Measurements from ENCODE around the gene SPP1.
A peak's percentile ranks its signal among the peaks of the same experiment; 100 is the strongest.
"Not testable (repeated sequence)": the region's sequence is repeated elsewhere in the genome, so short reads cannot be mapped to it uniquely, and the experiment has no call there.

SPP1 gene

DNA sequence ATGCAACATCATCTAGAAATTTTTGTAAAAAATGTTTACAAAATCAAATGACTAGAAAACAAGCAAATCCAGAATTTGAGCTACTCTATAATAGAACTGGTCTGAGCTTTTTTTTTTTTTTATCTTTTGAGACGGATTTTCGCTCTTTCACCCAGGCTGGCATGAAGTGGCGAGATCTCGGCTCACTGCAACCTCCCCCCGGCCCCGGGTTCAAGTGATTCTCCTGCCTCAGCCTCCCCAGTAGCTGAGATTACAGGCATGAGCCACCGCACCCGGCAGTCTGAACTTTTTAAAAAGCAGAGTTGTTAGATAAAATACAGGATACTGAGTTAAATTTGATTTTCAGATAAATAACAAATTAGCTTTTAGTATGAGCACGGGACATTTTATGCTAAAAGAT is 11.0 kb downstream of the SPP1 start:
- no peak for DNase-seq (ENCODE audit: low read depth)

DNA sequence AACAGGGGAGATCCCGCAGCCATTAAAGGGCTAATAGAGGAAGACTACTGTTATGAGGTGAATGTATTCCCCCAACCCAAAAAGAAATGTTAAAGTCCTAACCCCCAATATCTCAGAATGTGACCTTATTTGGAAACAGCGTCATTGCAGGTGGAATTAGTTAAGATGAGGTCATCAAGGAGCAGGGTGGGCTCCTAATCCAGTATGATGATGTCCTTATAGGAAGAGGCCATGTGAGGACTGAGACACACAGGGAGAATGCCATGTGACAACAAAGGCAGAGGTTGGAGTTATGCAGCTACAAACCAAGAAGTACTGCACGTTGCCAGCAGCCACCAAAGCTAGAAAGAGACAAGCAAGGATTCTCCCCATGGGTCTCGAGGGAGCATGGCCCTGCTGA is 14.3 kb downstream of the SPP1 start:
- no peak for DNase-seq (ENCODE audit: low read depth)

DNA sequence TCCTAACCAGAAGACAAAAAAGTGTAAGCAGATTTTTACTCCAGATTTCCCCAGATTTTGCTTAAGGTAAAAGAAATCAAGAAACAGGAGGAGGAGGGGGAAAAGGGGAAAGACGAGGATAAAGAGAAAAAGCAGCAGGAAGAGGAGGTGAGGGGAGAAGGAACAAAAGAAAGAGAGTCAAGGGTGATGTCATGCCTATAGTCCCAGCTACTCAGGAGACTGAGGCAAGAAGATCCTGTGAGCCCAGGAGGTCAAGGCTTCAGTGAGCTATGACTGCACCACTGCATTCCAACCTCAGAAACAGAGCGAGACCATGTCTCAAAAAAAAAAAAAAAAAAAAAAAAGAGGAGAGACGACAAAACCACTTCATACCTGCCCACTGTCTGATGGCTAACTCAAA is 19.9 kb downstream of the SPP1 start:
- DNase-seq (ENCODE audit: low read depth) = no peak

DNA sequence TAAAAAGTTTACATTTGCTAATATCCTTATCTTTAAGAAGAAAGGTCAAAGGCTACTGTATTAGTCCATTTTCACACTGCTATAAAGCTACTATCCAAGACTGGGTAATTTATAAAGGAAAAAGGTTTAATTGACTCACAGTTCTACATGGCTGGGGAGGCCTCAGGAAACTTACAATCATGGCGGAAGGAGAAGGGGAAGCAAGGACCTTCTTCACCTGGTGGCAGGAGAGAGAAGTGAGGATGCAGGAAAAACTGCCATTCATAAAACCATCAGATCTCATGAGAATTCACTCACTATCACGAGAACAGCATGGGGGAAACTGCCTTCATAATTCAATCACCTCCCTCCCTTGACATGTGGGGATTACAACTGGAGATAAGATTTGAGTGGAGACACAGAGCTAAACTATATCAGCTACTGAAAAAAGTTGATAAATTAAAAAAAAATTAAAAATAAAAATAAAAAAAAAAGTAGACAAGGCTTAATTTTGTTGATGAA is 23.7 kb downstream of the SPP1 start:
- not testable (repeated sequence) for DNase-seq (ENCODE audit: low read depth)

DNA sequence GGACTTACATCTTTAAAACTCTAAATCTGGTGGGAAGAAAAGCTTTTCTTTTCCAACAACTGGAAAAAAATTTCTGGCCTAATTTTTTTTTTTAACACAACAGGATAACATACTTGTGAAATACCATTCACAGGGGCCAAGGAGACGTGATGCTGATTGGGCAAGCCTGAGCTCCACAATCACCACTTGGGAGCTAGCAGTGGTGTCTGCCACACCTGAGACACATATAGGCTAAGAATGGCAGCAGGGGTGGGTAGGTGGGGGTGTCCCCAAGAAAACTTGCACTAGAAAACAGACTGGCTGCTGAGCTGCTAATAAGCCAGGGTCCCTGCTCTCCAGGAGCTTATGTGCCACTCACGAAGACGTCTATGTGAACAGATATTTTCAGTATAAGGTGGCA is 26.4 kb downstream of the SPP1 start:
- DNase-seq (ENCODE audit: low read depth) = no peak

DNA sequence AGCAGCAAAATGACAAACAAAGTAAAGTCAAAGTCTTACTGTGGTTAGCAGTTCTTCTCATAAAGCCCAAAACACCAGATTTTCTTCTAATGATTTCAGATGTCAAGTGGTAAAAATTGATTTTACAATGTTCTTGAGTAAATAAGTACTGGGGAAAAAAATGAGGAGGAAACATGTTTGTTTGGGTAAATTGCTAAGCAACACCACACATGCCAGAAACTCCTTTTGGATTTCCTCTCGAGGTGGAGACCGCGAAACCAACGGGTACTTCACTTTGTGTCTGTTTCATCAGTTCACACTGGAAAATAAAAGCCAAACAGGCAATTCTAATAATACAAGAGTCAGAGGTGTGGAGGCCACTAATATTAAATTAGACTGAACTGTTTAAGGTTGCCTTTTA is 27.3 kb downstream of the SPP1 start:
- DNase-seq (ENCODE audit: low read depth) = no peak

DNA sequence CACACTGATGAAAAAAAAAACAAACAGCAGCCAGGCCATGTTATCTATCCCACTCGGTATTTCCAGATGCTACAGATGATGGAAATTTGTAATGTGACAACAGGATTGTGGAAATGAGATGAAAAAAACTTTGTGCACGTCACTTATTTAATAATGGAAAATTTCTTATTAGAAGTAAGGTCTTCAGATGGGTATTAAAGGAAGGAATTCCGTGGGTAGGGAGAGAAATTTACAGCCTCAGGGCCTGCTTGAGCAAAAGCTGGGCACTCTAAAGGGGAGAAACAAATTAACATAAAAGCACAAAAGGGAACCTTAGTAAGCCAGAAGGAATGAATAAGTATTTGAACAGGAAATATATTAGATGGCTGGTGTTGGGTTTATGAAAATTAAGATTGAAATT is 27.7 kb downstream of the SPP1 start:
- no peak for DNase-seq (ENCODE audit: low read depth)

DNA sequence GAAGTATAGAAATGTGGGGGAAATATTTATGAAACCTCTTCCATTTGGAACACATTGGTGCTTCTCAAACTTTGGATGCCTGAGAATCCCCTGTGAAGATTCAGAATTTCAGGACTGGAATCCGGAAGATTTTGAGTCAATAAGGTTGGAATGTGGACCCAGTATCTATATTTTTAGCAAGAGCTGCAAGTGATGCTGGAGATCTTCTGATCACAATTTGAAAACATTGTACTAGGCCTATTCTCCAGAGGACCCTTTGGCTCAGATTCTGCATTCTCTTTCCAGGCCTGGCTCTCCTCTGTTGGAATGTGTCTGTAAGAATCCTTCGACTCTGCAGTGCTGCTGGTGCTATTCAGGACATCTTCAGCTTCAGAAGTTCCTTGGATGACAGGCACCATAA is 29.6 kb downstream of the SPP1 start:
- no peak for DNase-seq (ENCODE audit: low read depth)

DNA sequence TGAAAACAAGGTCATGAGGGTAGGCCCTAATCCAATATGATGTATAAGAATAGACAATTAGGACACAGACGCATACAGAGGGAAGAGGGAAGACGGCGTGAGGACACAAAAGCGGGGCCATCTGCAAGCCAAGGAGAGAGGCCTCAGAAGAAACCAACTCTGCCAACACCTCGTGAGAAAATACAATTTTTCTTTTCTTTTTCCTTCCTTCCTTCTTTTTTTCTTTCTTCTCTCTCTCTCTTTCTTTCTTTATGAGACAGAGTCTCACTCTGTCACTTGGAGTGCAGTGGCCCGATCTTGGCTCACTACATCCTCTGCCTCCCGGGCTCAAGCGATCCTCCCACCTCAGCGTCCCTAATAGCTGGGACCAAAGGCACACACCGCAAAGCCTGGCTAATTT is 30.4 kb downstream of the SPP1 start:
- no peak for DNase-seq (ENCODE audit: low read depth)

DNA sequence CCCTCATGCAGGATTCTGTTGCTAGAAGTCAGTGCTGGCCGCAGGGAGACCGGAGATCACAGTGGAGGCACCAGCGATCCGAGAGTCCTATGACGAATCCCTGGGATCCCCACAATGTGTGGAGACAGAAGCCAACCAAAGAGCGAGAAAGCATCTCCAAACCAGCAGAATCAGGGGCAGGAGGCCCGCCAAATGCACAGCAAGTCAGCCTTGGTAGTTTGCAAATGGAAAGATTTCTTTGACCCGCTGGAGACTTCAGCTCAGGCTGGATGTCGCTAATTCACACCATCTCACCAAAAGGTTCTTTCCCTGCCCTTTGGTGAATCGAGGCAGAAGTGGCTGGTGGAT is 31.4 kb downstream of the SPP1 start:
- no peak for DNase-seq (ENCODE audit: low read depth)

DNA sequence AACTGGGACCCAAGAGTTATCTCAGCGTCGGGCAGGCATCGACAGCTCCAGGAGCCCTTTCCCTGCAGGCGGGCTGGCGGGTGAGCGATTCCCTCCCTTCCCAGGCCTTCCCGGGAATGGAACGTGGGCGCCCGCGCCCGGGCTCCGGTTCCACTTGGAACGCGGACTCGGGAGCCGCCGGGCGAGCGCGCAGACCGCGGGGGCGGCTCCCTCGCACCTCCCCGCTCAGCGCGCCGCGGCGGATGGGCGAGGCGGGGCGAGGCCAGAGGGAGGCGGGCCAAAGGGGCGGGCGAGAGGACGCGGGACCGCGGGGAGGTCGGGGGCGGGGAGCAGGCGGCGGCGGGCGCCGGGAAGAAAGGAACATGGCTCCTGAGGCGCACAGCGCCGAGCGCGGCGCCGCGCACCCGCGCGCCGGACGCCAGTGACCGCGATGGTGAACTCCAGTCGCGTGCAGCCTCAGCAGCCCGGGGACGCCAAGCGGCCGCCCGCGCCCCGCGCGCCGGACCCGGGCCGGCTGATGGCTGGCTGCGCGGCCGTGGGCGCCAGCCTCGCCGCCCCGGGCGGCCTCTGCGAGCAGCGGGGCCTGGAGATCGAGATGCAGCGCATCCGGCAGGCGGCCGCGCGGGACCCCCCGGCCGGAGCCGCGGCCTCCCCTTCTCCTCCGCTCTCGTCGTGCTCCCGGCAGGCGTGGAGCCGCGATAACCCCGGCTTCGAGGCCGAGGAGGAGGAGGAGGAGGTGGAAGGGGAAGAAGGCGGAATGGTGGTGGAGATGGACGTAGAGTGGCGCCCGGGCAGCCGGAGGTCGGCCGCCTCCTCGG is 32.0 kb downstream of the SPP1 start, which contains the start of gene PKD2:
PKD2 (plus strand) TSS at position 332 of the 818 bp plus-strand sequence; CDS start at position 431, 99 bp downstream.
- DNase-seq (ENCODE audit: low read depth) = peak; percentile 58

DNA sequence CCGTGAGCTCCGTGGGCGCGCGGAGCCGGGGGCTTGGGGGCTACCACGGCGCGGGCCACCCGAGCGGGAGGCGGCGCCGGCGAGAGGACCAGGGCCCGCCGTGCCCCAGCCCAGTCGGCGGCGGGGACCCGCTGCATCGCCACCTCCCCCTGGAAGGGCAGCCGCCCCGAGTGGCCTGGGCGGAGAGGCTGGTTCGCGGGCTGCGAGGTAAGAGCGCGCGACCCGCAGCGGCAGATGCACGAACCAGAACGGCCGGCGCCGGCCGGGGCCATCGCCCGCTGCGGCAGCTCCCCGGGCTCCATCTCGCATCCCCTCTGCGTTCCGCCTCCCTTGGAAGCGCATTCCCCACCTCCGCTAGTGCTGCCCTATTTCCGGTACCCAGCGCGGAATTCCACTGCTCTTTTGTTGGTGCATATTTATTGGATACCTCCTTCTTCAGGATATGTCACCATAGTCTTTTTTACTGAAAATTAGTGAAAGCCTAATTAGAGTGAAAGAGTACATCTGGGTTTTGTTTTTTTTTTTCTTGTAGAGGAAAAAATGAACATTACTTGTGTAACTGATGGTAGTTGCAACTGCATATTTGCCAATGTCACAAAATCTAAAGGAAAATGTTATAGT is 32.7 kb downstream of the SPP1 start:
- DNase-seq (ENCODE audit: low read depth) = no peak

DNA sequence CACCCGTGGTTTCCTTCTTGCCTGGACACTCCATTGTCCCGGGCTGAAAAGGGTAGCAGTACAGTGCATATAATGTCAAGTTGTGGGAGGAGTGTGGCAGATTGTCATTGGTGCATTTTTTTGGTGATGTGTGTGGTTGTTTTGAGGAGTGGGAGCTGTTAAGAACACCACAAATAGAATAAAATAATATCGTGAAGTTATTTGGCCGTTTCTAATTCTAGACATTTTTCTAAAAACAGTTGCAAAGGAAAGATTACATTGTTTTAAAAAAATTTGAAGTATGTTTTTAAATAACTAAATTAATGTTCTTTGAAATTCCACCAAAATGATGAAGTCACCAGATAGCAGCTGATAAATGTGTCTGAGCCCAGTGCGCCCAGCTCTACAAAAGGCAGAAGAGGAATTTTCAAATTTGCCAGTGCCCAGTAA is 33.2 kb downstream of the SPP1 start:
- DNase-seq (ENCODE audit: low read depth) = no peak

DNA sequence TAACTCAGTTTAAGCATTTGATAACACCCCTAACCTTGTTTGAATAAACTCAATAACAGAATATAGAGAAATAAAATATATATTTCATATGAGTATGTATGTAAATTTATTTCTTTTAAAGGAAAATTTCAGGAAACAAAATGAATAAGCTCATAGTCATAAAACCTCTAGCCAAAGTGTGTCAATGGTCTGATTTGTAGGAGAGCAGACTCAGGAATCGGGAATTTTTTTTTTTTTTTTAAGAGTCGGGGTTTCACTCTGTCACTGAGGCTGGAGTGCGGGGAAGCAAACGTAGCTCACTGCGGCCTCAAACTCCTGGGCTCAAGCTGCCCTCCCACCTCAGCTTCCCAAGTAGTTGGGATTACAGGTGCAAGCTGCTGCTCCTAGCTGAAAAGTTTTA is 34.4 kb downstream of the SPP1 start:
- DNase-seq (ENCODE audit: low read depth) = no peak

DNA sequence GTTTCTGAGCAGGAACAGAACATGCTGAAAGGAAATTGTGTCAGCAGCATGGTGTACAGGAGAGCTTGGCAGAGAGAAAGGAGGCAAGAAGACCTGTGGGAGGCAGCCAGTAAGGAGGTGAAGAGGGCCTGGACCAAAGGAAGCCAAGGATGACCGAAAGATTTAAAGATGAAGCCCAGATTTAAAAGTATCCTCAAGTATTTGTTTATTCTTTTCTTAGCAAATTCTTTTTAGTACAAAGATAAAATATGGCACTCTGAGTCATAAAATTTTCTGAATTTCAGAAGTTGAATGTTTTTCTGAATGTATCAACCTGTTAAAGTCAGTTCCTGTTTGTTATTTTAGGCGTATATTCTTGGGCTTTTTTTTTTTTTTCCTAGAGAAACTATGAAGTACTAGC is 35.5 kb downstream of the SPP1 start:
- DNase-seq (ENCODE audit: low read depth) = no peak

DNA sequence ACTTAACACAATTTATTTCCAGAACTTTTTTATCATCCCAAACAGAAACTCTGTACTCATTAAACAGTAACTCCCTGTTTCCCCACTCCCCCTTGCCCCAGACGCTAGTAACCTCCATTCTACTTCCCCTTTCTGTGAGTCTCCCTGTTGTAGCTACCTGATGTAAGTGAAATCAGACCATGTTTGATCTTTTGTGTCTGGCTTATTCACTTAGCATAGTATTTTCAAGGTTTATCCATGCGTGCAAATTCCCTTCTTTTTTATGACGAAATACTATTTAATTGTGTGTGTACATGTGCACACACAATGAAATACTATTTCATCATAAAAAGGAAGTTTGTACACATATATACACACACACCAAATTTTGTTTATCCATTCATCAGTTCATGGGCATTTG is 37.1 kb downstream of the SPP1 start:
- no peak for DNase-seq (ENCODE audit: low read depth)

DNA sequence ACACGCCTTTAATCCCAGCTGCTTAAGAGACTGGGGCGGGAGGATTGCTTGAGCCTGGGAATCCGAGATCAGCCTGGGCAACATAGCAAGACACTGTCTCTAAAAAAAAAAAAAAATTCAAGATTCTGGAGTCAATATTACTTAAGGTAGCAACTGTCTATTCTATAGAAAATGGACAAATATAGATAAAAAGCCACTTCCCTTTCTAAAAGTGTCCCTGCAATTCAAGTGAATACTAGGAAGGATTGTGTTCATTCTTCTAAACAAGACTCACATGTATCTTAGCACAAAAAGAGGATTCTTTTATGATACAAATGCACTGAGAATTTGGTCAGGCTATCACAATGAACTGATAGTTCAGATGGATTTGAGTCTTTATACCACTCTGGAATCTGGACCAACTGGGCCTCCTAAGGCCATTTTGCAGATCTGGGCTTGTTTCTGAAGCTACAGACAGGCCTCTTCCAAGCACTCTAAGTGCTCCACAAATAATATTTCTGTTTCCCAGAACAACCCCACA is 38.9 kb downstream of the SPP1 start:
- DNase-seq (ENCODE audit: low read depth) = no peak

DNA sequence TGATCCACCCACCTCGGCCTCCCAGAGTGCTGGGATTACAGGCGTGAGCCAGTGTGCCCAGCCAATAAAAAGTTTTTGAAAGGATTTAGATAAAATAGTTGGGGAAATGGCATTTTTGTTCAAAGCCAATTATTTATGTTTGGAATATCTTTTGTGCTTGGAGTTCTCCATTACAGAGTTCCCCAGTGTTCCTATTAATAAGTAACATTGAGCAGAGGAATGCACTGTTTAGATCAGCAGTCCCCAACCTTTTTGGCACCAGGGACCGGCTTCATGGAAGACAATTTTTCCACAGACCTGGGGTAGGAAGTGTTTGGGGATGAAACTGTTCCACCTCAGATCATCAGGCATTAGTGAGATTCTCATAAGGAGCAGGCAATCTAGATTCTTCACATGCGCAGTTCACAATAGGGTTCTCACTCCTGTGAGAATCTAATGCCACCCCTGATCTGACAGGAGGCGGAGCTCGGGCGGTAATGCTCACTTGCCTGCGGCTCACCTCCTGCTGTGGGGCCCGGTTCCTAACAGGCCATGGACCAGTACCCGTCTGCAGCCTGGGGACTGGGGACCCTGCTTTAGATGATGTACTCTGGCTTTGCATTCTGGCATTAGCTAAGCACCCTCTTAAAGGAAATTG is 40.3 kb downstream of the SPP1 start:
- DNase-seq (ENCODE audit: low read depth) = no peak

DNA sequence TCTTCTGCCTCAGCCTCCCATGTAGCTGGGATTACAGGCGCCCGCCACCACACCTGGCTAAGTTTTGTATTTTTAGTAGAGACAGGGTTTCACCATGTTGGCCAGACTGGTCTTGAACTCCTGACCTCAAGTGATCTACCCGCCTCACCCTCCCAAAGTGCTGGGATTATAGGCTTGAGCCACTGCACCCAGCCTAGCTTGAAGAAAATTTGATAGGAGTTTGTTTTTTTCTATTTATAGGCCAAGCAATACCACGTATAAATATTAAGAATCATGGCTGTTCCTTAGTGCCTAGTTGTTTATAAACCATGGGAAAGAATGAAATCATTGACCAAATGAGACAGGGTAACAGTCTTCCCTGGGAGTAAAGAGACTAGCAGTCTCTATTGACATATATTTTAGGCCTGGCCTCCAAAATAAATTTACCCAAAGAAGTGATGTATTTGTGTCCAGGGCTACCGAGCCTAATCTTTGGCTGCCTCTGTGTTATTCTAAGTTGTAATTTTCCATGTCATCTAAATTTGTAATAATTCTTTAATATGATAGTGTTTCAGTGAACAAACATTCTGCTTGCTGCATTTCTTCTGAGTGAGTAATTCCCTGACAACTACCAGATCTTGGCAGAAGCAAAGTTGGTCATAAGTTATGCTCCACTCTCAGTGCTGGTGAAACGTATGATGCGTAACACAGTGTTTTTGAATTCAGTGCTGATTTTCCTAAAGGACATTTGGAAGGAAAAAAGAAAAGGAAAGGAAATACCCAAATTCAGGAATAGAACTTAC is 42.2 kb downstream of the SPP1 start:
- DNase-seq (ENCODE audit: low read depth) = no peak

DNA sequence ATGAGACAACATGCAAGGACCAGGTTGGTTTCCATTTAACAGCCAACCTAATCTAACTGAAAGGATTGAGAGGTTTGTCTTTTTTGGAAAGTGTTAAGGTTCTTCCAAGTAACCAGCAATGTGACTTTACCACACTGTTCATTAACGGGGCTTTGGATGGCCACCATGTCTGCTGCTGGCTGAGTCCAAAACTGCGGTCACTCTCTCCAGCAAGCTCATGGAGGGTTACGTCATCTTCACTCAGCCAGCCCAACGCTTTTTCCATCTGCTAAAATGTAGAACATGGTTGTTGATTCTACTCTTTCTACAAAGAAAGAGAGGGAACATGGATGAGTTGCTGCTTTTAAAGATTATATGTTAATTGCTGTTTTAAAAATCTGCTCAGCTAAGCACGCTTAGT is 43.0 kb downstream of the SPP1 start:
- DNase-seq (ENCODE audit: low read depth) = no peak

DNA sequence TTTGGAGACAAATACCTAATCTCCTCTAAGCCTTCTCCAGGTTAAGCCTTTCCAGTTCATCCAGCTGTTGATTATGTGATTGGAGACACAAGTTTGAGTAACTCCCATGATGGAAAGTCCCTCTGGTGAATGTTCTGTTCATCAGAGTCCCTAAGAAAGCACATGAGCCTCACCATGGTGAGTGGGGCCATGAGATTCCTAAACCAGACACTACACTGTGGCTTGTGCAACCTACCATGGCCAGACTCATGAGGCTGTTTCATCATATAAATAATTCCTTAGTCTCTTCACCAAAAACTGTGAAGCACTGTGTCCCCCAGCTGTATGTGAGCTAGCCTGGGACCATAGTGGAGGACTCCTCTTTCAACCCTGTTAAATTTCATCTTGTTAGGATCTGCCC is 46.3 kb downstream of the SPP1 start:
- DNase-seq (ENCODE audit: low read depth) = no peak

DNA sequence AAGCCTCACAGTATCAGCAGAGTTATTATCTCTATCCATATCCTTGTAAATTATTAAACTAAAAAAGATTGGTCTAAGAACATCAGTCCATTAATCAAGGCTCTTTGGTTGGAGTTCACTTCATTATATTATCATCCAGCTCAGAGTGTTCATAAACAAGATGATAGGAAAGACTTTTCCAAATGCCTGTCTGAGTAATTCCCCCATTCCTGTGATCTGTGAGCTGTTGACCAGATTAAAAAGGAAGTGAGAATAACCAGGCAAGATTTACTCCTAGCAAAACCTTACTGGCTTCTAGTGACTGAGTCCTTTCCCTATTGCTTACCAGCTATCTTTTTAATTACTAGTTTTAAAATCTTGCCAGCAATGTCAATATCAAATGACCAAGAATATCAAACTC is 46.8 kb downstream of the SPP1 start:
- DNase-seq (ENCODE audit: low read depth) = no peak
